HG03103 (cell line): ENCODE data around the gene CLDN3.

Source experiments
- ATAC-seq: cut with Tn5 transposase; IDR thresholded peaks from one replicate; pipeline ENCODE4 v1.9.1; 2021; ENCODE audit warnings: low read depth; ENCODE audit not compliant: unreplicated experiment

Gene CLDN3

DNA sequence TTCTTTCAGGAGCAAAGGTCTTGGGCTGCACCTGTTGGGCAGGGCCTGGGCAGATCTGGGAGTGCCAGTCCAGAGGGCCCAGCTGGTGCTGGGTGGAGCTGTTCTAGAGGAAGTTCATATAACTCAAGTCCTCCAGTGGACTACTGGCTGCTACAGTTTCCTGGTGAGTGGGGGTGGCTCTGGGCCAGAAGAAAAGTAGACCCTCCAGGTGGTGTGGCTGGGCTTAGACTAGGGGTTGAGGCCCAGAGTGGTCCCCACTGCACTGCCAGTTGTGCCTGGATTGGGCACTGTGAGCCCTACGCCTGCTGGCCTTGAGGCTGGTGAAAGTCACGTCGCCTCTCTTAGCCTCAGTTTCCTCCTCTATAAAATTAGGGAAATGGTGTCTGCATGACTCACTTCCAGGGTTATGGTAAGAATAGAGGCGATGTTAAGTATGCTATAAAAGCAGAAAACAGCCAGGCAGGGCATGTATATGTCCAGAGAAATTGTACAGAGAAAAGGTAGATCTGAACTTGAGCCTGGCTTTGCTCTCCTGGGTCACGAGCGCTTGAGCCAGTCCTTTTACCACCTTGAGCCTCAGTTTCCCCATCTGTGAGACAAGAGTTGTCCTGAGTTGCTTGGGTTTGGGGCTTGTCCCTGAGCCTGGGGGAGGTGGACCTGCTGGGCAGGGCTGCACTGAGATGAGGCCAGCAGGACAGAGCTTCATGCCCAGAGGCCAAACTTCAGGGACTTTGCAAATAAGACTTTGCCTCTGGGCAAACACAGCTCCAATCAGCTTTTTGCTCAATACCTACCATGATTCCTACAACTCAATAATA lies 3.8 kb upstream of the CLDN3 start:
- ATAC-seq: no peak

DNA sequence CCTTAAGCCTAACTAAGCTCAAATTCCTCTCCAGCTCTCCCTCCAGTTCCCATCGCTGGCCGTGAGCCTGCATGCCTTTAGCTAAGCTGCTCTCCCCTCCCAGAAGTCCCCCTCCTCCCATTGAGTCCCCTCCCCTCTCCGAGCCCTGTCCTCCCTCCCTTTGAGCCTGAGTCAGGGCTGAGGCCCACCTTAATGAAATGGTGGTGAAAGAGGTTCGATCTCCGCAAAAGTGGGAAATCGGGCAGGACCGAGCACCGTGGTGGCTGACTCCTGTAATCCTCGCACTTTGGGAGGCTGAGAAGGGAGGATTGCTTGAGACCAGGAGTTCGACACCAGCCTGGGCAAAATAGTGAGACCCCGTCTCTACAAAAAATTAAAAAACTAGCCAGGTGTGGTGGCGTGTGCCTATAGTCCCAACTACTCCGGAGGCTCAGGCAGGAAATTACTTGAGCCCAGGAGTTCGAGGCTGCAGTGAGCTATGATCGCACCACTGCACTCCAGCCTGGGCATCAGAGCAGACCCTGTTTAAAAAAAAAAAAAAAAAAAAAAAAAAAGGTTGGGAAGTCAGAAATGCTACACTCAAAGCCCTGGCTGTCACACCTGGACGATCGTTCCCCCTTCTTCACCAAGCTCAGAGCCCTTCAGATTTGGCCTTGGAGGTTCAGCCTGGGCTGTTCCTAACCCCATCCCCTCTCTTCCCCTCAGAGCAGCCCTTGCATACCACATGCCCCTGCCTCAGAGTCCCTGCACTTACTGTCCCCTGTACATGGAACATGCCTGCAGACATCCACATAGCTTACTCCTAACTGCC lies 995 bp upstream of the CLDN3 start:
- ATAC-seq: no peak

DNA sequence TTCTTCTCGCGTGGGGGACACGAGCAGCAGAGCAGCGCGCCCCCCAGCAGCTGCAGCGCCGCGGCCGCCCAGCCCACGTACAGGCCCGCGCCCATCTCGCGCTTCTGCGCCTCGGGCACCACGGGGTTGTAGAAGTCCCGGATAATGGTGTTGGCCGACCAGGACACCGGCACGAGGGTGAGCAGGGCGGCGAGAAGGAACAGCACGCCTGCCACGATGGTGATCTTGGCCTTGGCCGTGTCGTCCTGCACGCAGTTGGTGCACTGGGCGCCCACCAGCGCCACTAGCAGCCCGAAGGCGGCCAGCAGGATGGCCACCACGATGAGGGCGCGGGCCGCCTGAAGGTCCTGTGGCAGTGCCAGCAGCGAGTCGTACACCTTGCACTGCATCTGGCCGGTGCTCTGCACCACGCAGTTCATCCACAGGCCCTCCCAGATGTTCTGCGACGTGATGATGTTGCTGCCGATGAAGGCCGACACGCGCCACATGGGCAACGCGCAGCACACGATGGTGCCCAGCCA lies 529 bp downstream of the CLDN3 start:
- no peak for ATAC-seq

DNA sequence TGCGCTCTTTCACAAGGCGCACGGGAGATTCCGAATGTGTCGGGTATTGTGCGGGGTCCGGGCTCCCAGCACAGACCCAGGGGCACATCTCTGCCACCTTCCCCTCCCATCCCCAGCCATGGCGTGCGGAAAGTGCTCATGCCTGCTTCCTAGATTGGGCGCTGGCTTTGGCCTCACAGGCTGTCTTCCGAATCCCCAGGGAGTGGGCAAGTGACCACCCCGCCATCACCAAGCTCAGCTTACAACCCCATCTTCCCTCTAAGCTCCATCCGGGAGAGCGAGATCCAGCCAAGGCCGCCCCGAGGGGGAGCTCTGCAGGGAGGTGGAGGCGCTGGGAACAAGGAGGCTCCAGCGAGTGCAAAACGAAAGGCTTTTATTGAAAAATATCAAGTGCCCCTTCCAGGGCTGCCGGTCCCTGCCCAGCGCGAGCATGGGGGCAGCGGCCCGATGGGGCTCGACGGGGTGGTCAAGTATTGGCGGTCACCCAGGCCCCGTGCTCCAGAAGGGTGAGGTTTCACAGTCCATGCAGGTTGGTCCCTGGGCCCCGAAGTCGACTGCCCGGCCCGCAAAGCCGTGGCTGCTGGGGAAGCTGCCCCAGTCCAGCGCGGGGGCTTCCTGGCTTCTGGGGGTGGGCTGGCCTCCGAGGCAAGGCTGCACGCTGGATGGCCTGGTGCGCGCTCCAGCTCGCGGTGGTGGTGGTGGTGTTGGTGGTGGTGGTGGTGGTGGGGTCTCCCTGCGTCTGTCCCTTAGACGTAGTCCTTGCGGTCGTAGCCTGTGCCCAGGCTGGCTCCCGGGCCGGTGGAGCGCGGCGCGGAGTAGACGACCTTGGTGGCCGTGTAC lies 1.2 kb downstream of the CLDN3 start:
- ATAC-seq: no peak

DNA sequence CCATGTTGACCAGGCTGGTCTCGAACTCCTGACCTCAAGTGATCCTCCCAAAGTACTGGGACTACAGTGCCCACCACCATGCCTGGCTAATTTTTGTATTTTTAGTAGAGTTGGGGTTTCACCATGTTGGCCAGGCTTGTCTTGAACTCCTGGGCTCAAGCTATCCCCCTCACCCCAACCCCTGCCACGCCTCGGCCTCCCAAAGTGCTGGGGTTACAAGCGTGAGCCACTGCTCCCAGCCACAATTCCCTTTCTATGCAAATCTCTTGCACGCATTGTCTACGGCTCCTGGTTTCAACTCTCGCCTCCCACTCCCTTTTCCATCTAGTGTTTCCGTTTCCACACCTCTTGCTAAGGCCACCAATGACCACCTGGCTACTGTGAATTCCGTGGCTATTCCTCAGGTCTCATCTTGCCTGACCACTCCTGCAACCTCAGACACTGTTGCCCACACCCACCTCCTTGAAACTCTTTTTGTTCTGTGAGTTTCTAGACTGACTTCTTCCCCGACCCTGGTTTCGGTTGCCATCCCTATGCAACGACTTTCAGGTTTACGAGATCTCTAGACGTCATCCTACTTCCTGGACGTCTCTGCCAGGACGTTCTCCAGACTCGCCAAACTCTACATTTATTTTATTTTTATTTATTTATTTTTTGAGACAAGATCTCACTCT lies 3.4 kb downstream of the CLDN3 start:
- no peak for ATAC-seq

DNA sequence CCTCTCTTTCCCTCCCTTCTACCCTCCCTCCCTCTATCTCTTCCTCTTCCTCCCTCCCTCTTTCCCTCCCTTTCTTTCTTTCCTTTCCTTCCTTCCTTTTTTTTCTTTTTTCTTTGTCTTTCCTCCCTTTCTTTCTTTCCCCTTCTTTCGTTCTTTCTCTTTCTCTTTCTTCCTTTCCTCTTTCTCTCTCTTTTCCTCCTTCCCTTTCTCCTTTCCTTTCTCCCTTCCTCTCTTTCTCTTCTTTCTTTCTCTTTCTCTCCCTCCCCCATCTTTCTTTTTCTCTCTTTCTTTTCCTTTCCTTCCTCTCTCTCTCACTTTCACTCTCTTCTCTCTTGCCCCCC lies 7.4 kb downstream of the CLDN3 start:
- no peak for ATAC-seq

DNA sequence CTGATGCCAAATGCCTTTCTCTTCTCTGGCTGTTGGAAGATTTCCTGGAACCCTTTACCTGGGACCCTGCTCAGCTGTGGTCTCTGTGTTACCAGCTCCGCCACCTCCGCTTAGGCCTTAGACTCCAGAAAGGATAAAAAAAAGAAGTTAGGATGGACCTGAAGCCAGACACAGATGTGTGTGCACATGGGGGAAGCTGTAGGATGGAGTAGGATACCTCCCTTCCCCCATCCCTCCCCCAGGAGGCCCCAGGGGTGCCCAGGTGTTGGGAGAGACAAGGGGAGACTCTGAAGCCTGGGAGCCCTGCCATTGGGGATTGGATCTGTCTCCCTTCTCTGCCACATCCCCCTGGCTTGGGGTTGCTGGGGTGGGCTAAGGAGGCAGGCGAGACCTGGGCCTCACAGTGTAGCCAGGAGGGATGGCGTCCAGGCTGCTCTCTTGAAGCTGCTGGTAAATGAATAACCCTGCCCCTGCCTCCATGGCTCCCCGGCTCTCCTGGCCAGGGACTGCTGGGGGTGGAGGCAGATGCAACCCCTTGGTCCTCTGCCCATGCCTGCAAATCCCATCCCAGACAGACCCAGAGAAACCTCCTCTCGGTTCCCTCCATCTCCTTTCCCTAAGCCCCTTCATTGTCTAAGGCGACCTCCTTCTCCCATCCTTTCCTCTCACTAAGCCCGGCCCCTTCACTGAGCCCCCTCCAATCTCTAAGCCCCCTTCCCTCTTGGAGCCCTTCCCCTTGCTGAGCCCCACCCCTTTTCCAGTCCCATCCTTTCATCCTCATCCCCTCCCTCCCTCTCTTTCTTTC lies 8.0 kb downstream of the CLDN3 start:
- ATAC-seq: no peak

DNA sequence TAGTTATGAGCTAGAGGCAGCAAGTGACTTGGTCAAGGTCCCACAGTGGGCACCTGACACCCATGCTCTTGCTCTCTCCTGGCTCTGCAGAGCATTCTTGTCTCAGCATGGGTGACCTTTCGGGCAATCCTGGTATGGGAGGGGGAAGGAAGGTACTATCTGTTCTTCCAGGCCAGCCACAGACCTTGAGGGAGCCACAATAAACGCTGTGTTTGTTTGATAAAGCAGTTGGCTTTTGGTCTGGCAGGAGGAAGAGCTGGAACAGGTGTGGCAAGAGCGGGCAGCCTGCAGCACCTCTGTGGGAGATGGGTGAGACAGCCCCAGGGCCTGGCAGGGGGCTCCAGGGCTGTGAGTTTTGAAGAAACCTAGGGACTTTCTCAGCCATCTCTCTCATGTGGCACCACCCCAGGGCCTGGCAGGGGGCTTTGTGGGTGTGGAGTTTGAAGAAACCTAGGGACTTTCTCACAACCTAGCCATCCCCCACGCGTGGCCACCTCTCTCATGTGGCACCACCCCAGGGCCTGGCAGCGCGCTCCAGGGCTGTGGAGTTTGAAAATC lies 11.4 kb downstream of the CLDN3 start:
- no peak for ATAC-seq

DNA sequence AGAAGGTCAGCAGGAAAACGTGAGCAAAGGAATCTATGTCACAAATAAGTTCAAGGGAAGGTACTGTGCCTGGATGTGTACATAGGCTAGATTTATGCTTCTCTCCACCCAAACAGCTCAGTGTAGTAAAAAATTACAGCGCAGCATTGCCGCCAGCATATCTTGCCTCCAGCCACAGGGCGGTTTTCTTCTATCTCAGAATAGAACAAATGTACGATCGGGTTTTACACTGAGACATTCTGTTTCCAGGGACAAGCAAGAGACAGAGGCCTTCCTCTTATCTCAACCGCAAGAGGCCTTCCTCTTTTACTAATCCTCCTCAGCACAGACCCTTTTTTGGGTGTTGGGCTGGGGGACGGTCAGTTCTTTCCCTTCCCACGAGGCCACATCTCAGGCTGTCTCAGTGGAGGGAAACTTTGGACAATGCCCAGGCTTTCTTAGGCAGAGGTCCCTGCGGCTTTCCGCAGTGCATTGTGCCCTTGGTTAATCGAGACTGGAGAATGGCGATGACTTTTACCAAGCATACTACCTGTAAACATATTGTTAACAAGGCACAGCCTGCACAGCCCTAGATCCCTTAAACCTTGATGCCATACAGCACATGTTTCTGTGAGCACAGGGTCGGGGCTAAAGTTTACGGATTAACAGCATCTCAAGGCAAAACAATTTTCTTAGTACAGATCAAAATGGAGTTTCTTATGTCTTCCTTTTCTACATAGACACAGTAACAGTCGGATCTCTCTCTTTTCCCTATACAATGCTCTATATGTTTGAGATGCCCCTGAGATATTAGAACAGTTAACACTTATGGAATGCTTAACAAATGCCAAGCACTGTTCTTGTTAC lies 19.9 kb downstream of the CLDN3 start:
- no peak for ATAC-seq

DNA sequence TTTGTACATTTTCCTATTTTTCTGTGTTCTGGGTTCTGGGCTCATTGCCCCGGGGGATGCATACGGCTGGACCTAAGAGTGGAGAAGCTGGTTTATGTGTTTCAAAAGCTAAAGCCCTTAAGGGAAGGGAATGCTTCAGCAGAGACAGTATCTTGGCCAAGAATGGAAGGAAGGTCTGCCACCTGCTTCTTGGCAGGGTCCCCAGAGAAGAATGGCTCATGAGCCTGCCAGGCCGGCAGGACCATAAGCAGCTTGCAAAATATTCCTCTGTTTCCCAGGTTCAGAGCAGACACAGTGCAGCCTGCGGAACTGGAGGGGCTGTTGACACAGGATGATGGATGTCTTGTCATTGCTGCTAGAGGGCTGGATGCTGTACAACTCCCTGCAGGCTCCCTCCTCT lies 23.7 kb downstream of the CLDN3 start:
- ATAC-seq: no peak

DNA sequence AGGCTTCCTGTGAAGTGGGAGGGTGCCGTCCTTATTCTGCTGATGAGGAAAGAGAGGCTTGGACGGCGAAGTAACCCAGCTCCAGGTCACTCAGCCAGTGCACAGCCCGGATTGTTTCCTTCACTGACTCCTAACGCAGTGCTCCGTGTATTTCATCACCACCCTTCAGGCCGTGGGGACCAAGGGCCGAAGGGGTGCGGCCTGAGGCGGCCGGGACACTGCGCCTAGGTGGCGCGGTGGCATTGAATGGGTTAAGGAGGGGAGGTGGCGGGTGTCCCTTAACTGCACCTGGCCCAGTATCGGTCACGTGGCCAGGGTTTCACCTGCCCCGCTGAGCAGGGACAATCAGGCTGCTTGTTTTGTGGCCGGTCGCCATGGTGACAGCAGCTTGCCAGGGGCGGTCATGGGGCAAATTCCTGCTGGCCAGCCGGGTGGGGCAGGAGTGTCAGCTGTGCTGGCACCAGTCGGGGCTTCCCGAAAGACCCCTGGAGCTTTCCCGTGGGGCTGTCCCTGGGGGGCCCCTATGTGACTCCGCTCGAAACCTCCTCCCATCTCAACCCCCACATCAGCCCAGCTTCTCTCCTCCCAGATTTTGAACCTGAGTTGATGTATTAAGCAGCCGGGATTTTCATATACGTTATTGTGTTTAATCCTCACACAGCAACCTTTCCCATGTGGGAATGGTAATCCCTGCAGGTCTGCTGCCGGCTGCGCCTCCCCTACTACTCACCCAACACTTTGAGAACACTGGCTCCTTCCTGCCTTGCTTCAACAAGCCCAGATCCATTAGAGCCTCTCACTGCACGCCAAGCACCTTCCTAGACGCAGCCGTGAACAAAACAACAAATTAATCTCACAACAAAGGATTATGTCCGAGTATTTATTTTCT lies 27.1 kb downstream of the CLDN3 start:
- no peak for ATAC-seq

DNA sequence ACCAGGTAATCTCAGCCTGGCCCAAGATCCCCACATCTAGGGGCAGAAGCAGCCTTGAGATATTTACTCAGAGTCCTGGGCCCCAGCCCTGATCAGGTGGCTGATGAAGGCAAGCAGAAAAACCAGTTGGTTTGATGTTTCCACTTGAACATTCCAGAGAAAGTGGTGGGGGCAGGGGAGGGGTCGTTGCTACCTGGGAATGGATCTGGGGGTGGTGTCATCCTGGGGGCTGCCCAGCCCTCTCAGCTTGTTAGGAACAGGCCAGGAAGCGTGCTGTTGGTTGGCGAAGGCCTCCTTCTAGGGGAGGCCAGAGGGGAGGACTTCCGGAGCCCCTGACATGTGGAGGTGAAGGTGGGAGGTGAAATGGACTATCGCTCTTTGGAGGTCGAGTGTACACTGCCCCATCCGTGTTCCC lies 27.7 kb downstream of the CLDN3 start:
- ATAC-seq: no peak

DNA sequence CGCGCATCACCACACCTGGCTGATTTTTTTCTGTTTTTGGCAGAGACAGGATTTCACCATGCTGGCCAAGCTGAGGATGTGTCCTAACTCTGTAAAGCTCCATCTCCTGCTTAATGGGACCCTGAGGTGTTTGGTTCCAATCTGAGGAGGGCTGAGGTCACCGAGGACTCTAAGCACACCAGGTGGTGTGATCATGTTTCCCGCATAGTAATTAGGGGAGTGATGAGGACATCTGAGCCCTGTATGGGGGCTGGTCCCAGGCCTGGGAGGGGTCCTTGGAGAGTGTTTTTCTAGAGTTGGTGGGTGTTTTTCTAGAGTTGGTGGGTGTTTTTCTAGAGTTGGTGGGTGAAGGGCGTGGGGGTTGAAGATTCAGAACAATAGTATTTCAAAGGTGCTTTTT lies 28.5 kb downstream of the CLDN3 start:
- ATAC-seq: no peak

DNA sequence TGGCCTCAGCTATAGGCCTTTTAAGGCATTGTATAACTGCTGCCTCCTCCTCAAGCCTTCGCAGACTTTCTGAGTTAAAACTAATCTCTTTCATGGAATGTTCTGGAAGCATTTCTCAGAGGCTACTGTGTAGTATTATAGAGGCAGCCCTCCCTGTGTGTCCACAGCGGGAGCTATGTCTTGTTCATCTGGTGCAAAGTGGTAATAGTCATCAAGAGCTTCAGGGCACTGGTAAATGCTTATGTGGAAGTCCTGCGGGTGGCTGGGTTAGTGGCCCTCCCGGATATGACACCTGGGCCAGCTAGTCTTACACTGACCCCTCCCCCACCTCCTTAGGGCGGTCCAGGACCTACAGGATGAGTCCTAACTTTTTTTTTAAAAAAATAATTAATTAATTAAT lies 29.3 kb downstream of the CLDN3 start:
- ATAC-seq: no peak

DNA sequence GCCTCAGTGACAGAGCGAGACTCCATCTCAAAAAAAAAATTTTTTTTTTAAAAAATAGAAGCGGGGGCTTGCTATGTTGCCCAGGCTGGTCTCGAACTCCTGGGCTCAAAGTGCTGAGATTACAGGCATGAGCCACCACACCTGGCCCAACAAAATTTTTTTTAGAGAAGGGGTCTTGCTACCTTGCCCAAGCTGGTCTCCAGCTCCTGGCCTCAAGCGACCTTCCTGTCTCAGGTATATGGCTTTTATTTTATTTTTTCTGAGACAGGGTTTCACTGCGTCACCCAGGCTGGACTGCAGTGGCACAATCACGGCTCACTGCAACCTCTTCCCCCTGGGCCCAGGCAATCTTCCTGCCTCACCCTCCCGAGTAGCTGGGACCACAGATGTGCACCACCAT lies 29.9 kb downstream of the CLDN3 start:
- ATAC-seq: no peak

DNA sequence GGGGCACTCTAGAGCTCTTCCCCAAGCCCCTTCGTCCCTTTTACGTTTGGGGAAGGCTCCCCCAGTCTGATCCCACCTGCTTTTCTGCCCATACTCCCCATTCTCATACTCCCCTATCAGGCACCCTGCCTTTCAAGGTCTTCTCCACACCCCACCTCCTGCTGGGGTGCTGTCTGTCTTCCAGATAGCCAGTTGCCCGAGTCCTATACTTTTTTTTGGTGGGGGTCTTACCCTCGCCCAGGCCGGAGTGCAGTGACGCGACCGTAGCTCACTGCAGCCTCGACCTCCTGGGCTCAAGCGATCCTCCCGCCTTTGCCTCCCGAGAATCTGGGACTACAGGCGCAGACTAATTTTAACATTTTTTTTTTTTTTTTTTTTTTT lies 30.7 kb downstream of the CLDN3 start:
- no peak for ATAC-seq

DNA sequence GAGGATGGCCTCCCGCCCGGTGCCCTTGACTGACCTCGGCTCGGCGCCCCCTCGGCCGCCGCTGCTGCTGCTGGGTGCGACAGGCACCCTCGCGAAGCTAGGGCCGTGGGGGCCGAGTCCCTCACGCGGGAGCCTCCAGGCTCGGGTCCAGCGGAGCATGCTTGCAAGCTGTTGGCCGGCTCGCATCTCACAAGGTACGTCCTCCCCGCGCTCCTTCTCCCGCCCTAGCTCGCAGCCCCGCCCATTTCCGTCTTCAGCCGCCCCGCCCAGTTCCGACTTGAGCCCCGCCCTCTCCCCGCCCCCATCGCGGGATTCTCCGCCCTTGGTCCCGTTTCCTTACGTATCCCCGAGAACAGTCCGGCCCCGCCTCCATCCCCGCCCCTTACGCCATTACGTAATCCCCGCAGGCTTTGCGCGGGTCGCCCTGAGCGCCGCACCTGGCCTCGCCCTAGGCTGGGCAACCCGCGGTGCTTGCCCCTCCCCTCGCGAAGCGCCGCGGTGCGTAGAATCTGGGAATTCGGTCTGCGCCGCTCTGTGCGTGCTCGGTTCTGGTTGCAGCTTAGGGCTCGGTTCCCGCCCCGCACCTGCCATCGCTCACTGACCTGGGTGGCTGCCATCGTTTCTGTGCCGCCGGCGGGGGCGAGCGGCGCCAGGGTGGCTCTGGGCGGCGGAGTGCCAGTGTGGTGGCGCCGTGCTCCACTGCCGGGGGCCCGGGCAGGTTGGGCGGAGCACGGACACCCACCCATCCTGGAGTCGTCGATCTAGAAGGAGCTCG lies 31.3 kb downstream of the CLDN3 start, which contains the start of gene ABHD11:
Gene ABHD11 (minus strand): TSS at position 191 of the 775 bp plus-strand sequence. CDS start 32 bp downstream, at position 159.
- ATAC-seq: peak; percentile 83
